Upper lobe of right lung (tissue), 1 donor: Measurements from ENCODE around the gene PEAK1. TPM values are rescaled to one million over a fixed set of nuclear protein-coding genes. Genes with fewer than 3 reads are reported as not detected.

Experiments
- ATAC-seq: fragments of 200-7000 bp; cut with Tn5 transposase; one replicate; pipeline ENCODE4 v1.9.1; 2020; ENCODE audit warnings: mild to moderate bottlenecking, moderate library complexity
- DNase-seq: peaks from one replicate; pipeline ENCODE4 v3.0.0-alpha.2; 2020
- H3K27ac ChIP-seq: fragments of 200-600 bp; one replicate; pipeline ENCODE4 v1.8.0; 2022
- H3K27me3 ChIP-seq: fragments of 200-600 bp; one replicate; pipeline ENCODE4 v1.8.0; 2022; ENCODE audit warnings: mild to moderate bottlenecking
- H3K36me3 ChIP-seq: fragments of 200-600 bp; one replicate; pipeline ENCODE4 v1.8.0; 2022
- H3K4me1 ChIP-seq: fragments of 200-600 bp; one replicate; pipeline ENCODE4 v1.8.0; 2022
- H3K4me3 ChIP-seq: fragments of 200-600 bp; one replicate; pipeline ENCODE4 v1.8.0; 2022; ENCODE audit warnings: mild to moderate bottlenecking
- H3K9me3 ChIP-seq: fragments of 200-600 bp; one replicate; pipeline ENCODE4 v1.8.0; 2022
- intact Hi-C: fragments of 100-400 bp; cut with DNase I; formaldehyde crosslinking; loops from one replicate; pipeline ENCODE4 v1.11.0; 2022
- total RNA-seq: library from RNA; stranded (reverse); fragmentation: NEBNext Ultra II Directional; extraction: Animal tissue kit (Norgen Biotek cat#: 25700); gene quantifications from one replicate; pipeline ENCODE4 v1.2.1, GENCODE V29; 2021
- TF ChIP-seq, protein P1 (sequence below): fragments of 200-600 bp; IDR thresholded peaks from one replicate; pipeline ENCODE4 v1.8.0; 2022; ENCODE audit warnings: antibody characterized with exemption
- donor health status: DM: no; HTN: yes; CAD: no; lungs with severe emphysema.

PEAK1 gene
- total RNA-seq, 1 donor from 2014 or later = 139 TPM

DNA sequence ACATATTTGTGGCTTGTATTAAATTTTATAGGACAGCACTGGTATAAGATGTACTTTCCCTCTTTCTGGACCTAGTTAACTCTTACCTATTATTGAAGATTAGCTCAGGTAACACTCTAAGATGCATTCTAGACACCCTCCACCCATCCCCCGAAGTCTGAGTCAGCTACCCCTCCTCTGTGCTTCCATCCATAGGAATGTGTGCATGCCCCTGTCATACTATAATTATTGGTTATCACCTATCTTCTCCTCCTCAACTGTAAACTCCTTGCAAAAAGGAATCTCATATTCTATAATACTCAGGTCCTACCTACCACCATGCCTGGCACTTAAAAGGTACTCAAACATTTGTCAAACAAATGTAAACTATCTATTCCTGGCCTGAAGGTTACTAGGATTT lies 3.0 kb downstream of the PEAK1 start:
- H3K9me3 ChIP-seq = no peaks in the 10 kb centered on the region
- ATAC-seq = no peak
- TF ChIP-seq, protein P1, sequence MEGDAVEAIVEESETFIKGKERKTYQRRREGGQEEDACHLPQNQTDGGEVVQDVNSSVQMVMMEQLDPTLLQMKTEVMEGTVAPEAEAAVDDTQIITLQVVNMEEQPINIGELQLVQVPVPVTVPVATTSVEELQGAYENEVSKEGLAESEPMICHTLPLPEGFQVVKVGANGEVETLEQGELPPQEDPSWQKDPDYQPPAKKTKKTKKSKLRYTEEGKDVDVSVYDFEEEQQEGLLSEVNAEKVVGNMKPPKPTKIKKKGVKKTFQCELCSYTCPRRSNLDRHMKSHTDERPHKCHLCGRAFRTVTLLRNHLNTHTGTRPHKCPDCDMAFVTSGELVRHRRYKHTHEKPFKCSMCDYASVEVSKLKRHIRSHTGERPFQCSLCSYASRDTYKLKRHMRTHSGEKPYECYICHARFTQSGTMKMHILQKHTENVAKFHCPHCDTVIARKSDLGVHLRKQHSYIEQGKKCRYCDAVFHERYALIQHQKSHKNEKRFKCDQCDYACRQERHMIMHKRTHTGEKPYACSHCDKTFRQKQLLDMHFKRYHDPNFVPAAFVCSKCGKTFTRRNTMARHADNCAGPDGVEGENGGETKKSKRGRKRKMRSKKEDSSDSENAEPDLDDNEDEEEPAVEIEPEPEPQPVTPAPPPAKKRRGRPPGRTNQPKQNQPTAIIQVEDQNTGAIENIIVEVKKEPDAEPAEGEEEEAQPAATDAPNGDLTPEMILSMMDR = no peak
- no peaks in the 10 kb centered on the region for H3K36me3 ChIP-seq
- no peaks in the 10 kb centered on the region for H3K27me3 ChIP-seq
- no peak for DNase-seq
- intact Hi-C loops = no loop called here
- no peak overlapping the region for H3K4me3 ChIP-seq
- H3K27ac ChIP-seq = no peak overlapping the region
- peaks cover 50% of the 10 kb centered on the region for H3K4me1 ChIP-seq

DNA sequence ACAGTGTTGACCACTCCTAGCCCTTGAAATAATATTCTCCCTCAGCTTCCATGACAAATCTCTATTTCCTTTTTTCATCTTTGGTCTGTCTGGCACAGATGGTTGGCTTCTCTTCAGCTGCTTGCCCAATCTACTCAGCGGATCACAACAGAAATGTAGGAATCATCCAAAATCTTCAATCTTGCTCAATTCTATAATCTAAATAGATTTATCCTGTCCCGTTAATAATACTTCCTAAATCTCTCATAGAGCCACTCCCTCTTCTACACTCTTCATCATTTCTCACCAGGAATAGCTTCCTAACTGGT lies 3.8 kb downstream of the PEAK1 start:
- intact Hi-C loops = no loop called here
- Histone ChIP-seq H3K9me3 (no peaks in the 10 kb centered on the region), H3K4me1 (peaks cover 44% of the 10 kb centered on the region), H3K36me3 (no peaks in the 10 kb centered on the region), H3K4me3 (no peak overlapping the region), H3K27me3 (no peaks in the 10 kb centered on the region), H3K27ac (no peak overlapping the region)
- ATAC-seq (no peak), DNase-seq (no peak)
- TF ChIP-seq, protein P1 = no peak

DNA sequence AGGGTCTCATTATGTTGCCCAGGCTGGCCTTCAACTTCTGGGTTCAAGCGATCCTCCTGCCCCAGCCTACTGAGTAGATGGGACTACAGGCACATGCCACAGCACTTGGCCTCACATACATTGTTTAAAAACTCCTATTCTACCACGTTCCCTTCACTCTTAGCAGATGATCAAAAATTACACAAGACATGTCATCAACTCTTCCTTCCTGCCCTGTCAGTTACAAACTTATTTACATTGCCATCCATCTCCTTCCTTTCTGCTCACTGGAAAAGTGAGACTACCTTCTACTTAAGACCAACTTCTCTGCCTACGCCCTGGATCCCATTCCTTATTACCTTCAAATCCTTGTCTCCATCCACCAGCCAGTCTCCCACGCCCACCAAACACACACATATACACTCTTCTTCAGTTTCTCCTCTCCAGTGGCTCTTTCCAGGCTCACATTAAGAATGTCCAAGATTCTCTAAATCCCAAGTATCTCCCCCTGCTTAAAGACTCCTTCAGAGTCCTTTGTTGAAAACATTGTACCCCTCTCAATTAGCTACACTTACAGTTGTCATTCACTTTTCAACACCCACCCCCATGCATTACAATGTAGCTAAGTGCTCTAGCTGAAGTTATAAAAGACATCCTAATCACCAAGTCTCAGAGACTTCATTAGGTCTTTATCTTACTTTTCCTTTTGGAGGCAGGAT lies 4.3 kb downstream of the PEAK1 start:
- H3K36me3 ChIP-seq = no peaks in the 10 kb centered on the region
- ATAC-seq = no peak
- H3K27ac ChIP-seq = peak overlapping the region; percentile 20
- no peaks in the 10 kb centered on the region for H3K27me3 ChIP-seq
- H3K9me3 ChIP-seq = no peaks in the 10 kb centered on the region
- H3K4me1 ChIP-seq = peaks cover 49% of the 10 kb centered on the region
- H3K4me3 ChIP-seq = no peak overlapping the region
- intact Hi-C loops = no loop called here
- no peak for DNase-seq
- TF ChIP-seq, protein P1 = no peak

DNA sequence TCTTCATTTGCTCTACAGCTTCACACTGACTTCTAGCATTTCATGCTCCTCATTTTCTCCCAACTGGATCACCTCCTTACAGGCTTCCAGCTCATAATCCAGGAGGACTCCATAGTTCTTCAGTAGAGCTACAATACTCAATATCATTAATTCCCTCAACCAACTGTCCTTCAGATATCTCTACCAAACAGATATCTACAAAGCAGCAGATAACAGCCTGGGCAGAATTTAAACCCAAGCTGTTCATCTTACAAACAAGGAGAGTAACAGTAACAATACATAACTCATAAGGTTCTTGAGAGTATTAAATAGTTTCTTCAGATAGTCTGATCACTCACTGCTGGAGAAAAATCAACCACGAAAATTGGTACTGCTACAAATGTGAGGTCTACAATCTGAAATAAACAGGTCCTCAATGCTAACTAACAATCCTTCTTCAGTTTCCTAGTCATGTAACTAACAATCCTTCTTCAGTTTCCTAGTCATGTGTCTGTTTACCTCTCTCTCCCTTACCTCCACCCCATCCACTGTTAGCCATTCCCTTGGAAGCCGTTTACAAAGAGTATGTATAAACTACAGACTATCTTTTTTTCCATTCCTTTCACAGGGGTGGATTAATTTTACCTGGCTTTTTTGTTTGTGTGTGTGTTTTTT lies 5.0 kb downstream of the PEAK1 start:
- no peaks in the 10 kb centered on the region for H3K9me3 ChIP-seq
- intact Hi-C loops = no loop called here
- H3K4me1 ChIP-seq = peaks cover 56% of the 10 kb centered on the region
- no peak overlapping the region for H3K4me3 ChIP-seq
- H3K27ac ChIP-seq = peak overlapping the region; percentile 20
- ATAC-seq (no peak), DNase-seq (no peak)
- TF ChIP-seq, protein P1 = no peak
- no peaks in the 10 kb centered on the region for H3K36me3 ChIP-seq
- H3K27me3 ChIP-seq = no peaks in the 10 kb centered on the region

DNA sequence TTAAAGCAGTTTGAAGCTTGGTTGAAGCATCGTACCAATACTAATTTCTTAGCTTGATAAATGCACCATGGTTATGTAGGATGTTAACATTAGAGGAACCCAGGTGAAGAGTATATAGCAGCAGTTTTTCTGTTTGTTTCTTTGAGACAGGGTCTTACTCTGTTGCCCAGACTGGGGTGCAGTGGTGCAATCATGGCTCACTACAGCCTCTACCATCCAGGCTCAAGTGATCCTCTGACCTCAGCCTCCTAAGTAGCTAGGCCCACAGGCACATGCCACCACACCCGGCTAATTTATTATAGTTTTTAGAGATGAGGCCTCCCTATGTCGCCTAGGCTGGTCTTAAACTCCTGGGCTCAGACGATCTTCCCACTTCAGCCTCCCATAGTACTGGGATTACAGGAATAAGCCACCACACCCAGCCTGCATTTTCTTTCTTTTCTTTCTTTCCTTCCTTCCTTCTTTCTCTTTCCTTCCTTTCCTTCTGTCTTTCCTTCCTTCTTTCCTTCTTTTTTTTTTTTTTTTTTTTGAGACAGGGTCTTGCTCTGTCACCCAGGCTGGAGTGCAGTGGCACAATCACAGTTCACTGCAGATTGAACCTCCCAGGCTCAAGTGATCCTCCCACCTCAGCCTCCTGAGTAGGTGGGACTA lies 6.1 kb downstream of the PEAK1 start:
- ATAC-seq (no peak), DNase-seq (no peak)
- Histone ChIP-seq H3K4me3 (no peak overlapping the region), H3K27me3 (no peaks in the 10 kb centered on the region), H3K27ac (no peak overlapping the region), H3K9me3 (no peaks in the 10 kb centered on the region), H3K36me3 (no peaks in the 10 kb centered on the region), H3K4me1 (peaks cover 67% of the 10 kb centered on the region)
- intact Hi-C loops = no loop called here
- TF ChIP-seq, protein P1 = no peak
